Urothelium cell line (cell line): ENCODE measurements around the gene ZBTB5.
"Not testable (repeated sequence)": the region's sequence is repeated elsewhere in the genome, so short reads cannot be mapped to it uniquely, and the experiment has no call there.

Source experiments
- DNase-seq: peaks from one replicate; pipeline ENCODE4 v3.0.0; 2011; ENCODE audit warnings: low spot score, mixed read lengths
- FAIRE-seq: peaks from 2 replicates; lab custom pipeline; 2011; peaks lifted over from hg19 to GRCh38; lab: Jason Lieb, UNC

ZBTB5 gene

GRCh38 chr9:37408933-37409710, 56.1 kb downstream of the ZBTB5 start:
- FAIRE-seq, result no peak
- DNase-seq, result no peak

- DNase-seq (no peak), FAIRE-seq (no peak)
Observed at GRCh38 chr9:37407468-37407867, 57.8 kb downstream of the ZBTB5 start.

GRCh38 chr9:37406603-37407401, 58.4 kb downstream of the ZBTB5 start:
- no peak for DNase-seq
- FAIRE-seq, result no peak

- no peak for FAIRE-seq
- no peak for DNase-seq
Observed at GRCh38 chr9:37405764-37406380, 59.4 kb downstream of the ZBTB5 start.

- DNase-seq (no peak), FAIRE-seq (no peak)
Observed at GRCh38 chr9:37405350-37405749, 59.9 kb downstream of the ZBTB5 start.

GRCh38 chr9:37404590-37404989, 60.7 kb downstream of the ZBTB5 start:
- DNase-seq, result no peak
- FAIRE-seq, result no peak

- FAIRE-seq (no peak), DNase-seq (no peak)
Observed at GRCh38 chr9:37399336-37399735, 65.9 kb downstream of the ZBTB5 start.

- FAIRE-seq, result no peak
- no peak for DNase-seq
Observed at GRCh38 chr9:37398464-37399025, 66.7 kb downstream of the ZBTB5 start.

GRCh38 chr9:37397948-37398347, 67.3 kb downstream of the ZBTB5 start:
- not testable (repeated sequence) for FAIRE-seq, DNase-seq

GRCh38 chr9:37395663-37396062, 69.6 kb downstream of the ZBTB5 start:
- no peak for FAIRE-seq
- no peak for DNase-seq

- no peak for FAIRE-seq
- no peak for DNase-seq
Observed at GRCh38 chr9:37395229-37395628, 70.0 kb downstream of the ZBTB5 start.

- FAIRE-seq (no peak), DNase-seq (no peak)
Observed at GRCh38 chr9:37392272-37392671, 73.0 kb downstream of the ZBTB5 start.

GRCh38 chr9:37390759-37391158, 74.5 kb downstream of the ZBTB5 start:
- DNase-seq, result no peak
- no peak for FAIRE-seq
